ENCODE data around the gene CD59.

The CD59 gene

GRCh38 chr11:33775832-33776470, 39.7 kb upstream of the CD59 start:
- H3K36me3 ChIP-seq, result no peaks in the 10 kb centered on the region
- no peak for TF ChIP-seq CTCF (IDR thresholded peaks at IDR 0.05)
- no peaks in the 10 kb centered on the region for H3K9me3 ChIP-seq
- H3K4me1 ChIP-seq (ENCODE audit: control insufficient read depth in 1 of 2, insufficient read depth in 1 of 2, low read depth in 1 of 2, low read length in 1 of 2), result peaks cover 21 to 25% of the 10 kb centered on the region in 2 experiments
- no peak overlapping the region for H3K27ac ChIP-seq
- no peak overlapping the region for H3K4me3 ChIP-seq (ENCODE audit: low read depth in 1 of 2, low read length in 1 of 2)
- peaks cover 65% of the 10 kb centered on the region for H3K27me3 ChIP-seq

- H3K27ac ChIP-seq, result no peak overlapping the region
- TF ChIP-seq CTCF (IDR thresholded peaks at IDR 0.05), result no peak
- peaks cover 59% of the 10 kb centered on the region for H3K27me3 ChIP-seq
- peaks cover 21 to 25% of the 10 kb centered on the region in 2 experiments for H3K4me1 ChIP-seq (ENCODE audit: control insufficient read depth in 1 of 2, insufficient read depth in 1 of 2, low read depth in 1 of 2, low read length in 1 of 2)
- peaks cover 3% of the 10 kb centered on the region for H3K36me3 ChIP-seq
- H3K9me3 ChIP-seq, result no peaks in the 10 kb centered on the region
- H3K4me3 ChIP-seq (ENCODE audit: low read depth in 1 of 2, low read length in 1 of 2), result peak overlapping the region in 1 of 2 experiments; percentile 98
These were observed 39.2 kb upstream of the CD59 start for GRCh38 chr11:33775467-33775807.

- Histone ChIP-seq H3K9me3 (no peaks in the 10 kb centered on the region), H3K27me3 (peaks cover 54% of the 10 kb centered on the region), H3K4me3 (ENCODE audit: low read depth in 1 of 2, low read length in 1 of 2) (peak overlapping the region; percentile 89 to 98), H3K36me3 (peaks cover 8% of the 10 kb centered on the region), H3K4me1 (ENCODE audit: control insufficient read depth in 1 of 2, insufficient read depth in 1 of 2, low read depth in 1 of 2, low read length in 1 of 2) (peaks cover 21 to 25% of the 10 kb centered on the region in 2 experiments), H3K27ac (no peak overlapping the region)
- no peak for TF ChIP-seq CTCF (IDR thresholded peaks at IDR 0.05)
These were observed 38.7 kb upstream of the CD59 start for GRCh38 chr11:33774736-33775466.

DNA sequence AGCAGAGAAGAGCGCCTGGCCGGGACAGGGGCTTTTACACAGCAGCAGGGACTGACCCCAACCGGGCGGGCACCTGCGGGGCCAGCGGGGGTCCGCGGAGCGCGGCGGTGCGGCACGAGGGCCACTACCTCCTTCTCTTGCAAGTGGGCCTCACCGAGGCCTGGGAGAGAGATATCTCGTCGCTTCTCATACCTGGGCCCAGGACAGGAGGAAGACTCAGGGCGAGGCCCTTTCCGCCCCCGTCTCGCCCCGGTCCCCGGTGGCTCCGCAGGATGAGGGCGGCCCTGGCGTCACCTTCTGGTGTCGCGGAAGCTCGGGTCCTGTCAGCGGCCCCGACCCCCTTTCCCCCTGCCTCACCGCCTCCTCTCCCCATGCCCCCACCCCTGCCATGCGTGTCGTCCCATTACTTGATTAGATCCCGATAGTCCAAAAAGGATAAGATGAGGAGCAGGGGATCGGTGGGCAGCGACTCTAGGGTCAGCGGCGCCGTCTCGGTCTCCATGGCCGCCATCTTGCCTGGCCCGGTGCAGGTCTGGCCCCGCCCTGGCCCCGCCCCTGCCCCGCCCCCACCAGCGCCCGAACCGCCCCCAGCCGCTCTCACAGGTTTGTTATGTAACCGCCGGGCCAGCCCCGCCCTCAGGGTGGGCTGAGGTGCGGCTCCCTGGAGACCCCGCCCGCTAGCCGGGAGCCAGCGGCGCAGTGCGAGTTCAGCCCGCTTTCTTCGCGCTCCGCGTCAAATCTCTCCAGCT, 37.9 kb upstream of the CD59 start, which contains the start of gene FBXO3:
FBXO3 (minus strand) TSS at position 534 of the 749 bp plus-strand sequence; CDS start at position 511, 23 bp downstream.
- TF ChIP-seq CTCF (IDR thresholded peaks at IDR 0.05), result peak; percentile 13
- peaks cover 14% of the 10 kb centered on the region for H3K36me3 ChIP-seq
- H3K27ac ChIP-seq, result peak within 1 kb of the TSS; percentile 60
- peaks cover 47% of the 10 kb centered on the region for H3K27me3 ChIP-seq
- H3K4me1 ChIP-seq (ENCODE audit: control insufficient read depth in 1 of 2, insufficient read depth in 1 of 2, low read depth in 1 of 2, low read length in 1 of 2), result peaks cover 21 to 25% of the 10 kb centered on the region in 2 experiments
- no peaks in the 10 kb centered on the region for H3K9me3 ChIP-seq
- H3K4me3 ChIP-seq (ENCODE audit: low read depth in 1 of 2, low read length in 1 of 2), result peak within 1 kb of the TSS; percentile 89 to 98

GRCh38 chr11:33773404-33773986, 37.3 kb upstream of the CD59 start:
- Histone ChIP-seq H3K27me3 (peaks cover 40% of the 10 kb centered on the region), H3K27ac (peak overlapping the region; percentile 60), H3K9me3 (no peaks in the 10 kb centered on the region), H3K4me3 (ENCODE audit: low read depth in 1 of 2, low read length in 1 of 2) (peak overlapping the region; percentile 89 to 98), H3K36me3 (peaks cover 20% of the 10 kb centered on the region), H3K4me1 (ENCODE audit: control insufficient read depth in 1 of 2, insufficient read depth in 1 of 2, low read depth in 1 of 2, low read length in 1 of 2) (peaks cover 21 to 25% of the 10 kb centered on the region in 2 experiments)
- TF ChIP-seq CTCF (IDR thresholded peaks at IDR 0.05), result no peak
